Lower lobe of right lung (tissue), 2 donors: ENCODE data around the gene SLC22A16. TPM values are rescaled to one million over a fixed set of nuclear protein-coding genes. Genes with fewer than 3 reads are reported as not detected.

Source experiments
- ATAC-seq, 2 donors: fragments of 200-7000 bp; cut with Tn5 transposase; one replicate each; pipeline ENCODE4 v1.9.1; 2020 to 2022; ENCODE audit warnings: mild to moderate bottlenecking in 2 of 2, moderate library complexity in 2 of 2
- DNase-seq: peaks from one replicate; pipeline ENCODE4 v3.0.0-alpha.2; 2020
- H3K27ac ChIP-seq: fragments of 200-600 bp; one replicate; pipeline ENCODE4 v1.8.0; 2022
- H3K27me3 ChIP-seq: fragments of 200-600 bp; one replicate; pipeline ENCODE4 v1.8.0; 2022; ENCODE audit warnings: low read depth
- H3K36me3 ChIP-seq: fragments of 200-600 bp; one replicate; pipeline ENCODE4 v1.8.0; 2022; ENCODE audit warnings: mild to moderate bottlenecking
- H3K4me1 ChIP-seq: fragments of 200-600 bp; one replicate; pipeline ENCODE4 v1.8.0; 2022
- H3K4me3 ChIP-seq: fragments of 200-600 bp; one replicate; pipeline ENCODE4 v1.8.0; 2022; ENCODE audit warnings: mild to moderate bottlenecking
- H3K9me3 ChIP-seq: fragments of 200-600 bp; one replicate; pipeline ENCODE4 v1.8.0; 2022
- intact Hi-C: fragments of 100-400 bp; cut with DNase I; formaldehyde crosslinking; loops from one replicate; pipeline ENCODE4 v1.11.0; 2022
- total RNA-seq: library from RNA; stranded (reverse); fragmentation: NEBNext Ultra II Directional; extraction: Animal tissue kit (Norgen Biotek cat#: 25700); gene quantifications from one replicate; pipeline ENCODE4 v1.2.1, GENCODE V29; 2021
- TF ChIP-seq, protein P1 (sequence below): fragments of 200-600 bp; IDR thresholded peaks from one replicate; pipeline ENCODE4 v1.8.0; 2022; ENCODE audit warnings: antibody characterized with exemption, mild to moderate bottlenecking
- donor health status: DM: no; HTN: yes; CAD: no; lungs with severe emphysema.

SLC22A16 gene
- total RNA-seq, 1 donor from 2014 or later = 0.80 TPM

DNA sequence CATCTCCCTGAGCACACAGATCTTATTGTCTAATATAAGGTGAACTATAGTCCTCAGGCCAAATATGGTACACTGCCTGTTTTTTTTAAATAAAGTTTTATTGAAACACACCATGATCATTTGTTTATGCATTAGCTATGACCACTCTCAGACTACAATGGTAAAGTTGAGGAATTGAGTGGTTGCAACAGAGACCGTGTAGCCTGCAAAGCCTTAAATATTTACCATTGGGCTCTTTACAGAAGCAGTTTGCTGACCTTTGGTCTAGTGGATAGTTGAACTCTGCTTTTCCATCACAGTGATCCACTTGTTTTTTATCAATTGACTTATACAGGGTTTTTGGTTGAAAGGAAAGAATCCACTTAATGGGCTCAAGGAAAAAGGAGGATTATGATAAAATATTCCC is 91.0 kb downstream of the SLC22A16 start:
- no peaks in the 10 kb centered on the region for H3K9me3 ChIP-seq
- intact Hi-C loops = loop anchor here (10.0 kb wide), 1 partner anchor 681 kb away; no protein-coding TSS in a partner anchor
- H3K27me3 ChIP-seq = no peaks in the 10 kb centered on the region
- no peak overlapping the region for H3K4me3 ChIP-seq
- DNase-seq = no peak
- no peak overlapping the region for H3K27ac ChIP-seq
- peaks cover 5% of the 10 kb centered on the region for H3K4me1 ChIP-seq
- no peak for ATAC-seq
- TF ChIP-seq, protein P1, sequence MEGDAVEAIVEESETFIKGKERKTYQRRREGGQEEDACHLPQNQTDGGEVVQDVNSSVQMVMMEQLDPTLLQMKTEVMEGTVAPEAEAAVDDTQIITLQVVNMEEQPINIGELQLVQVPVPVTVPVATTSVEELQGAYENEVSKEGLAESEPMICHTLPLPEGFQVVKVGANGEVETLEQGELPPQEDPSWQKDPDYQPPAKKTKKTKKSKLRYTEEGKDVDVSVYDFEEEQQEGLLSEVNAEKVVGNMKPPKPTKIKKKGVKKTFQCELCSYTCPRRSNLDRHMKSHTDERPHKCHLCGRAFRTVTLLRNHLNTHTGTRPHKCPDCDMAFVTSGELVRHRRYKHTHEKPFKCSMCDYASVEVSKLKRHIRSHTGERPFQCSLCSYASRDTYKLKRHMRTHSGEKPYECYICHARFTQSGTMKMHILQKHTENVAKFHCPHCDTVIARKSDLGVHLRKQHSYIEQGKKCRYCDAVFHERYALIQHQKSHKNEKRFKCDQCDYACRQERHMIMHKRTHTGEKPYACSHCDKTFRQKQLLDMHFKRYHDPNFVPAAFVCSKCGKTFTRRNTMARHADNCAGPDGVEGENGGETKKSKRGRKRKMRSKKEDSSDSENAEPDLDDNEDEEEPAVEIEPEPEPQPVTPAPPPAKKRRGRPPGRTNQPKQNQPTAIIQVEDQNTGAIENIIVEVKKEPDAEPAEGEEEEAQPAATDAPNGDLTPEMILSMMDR = no peak
- no peaks in the 10 kb centered on the region for H3K36me3 ChIP-seq

DNA sequence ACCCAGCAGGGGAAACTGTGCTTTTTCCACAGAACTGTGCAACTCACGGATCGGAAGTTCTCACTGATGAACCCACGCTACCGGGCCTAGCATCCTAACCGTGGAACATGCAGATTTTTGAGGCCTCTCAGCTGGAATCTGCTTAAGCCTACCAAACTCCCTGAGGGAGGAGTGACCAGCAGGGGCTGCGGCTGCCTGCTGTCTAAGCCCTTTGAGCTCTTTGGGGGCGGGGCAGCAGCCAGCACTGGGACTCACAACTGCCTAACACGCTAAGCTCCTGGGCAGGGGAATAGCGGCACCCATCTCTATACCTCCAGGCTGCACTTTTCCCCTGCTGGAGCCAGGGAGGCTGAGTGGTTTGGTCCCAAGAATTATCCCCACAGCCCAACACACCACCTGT is 97.9 kb downstream of the SLC22A16 start:
- Histone ChIP-seq H3K36me3 (no peaks in the 10 kb centered on the region), H3K4me3 (no peak overlapping the region), H3K9me3 (no peaks in the 10 kb centered on the region), H3K27ac (no peak overlapping the region), H3K4me1 (no peaks in the 10 kb centered on the region), H3K27me3 (no peaks in the 10 kb centered on the region)
- ATAC-seq = no peak
- DNase-seq = no peak
- intact Hi-C loops = no loop called here
- TF ChIP-seq, protein P1 = no peak

Other genes with a start within 250 kb of the SLC22A16 start
- 2.8 TPM for gene METTL24, start 118.3 kb downstream of the SLC22A16 start, total RNA-seq
- gene DDO, start 61.0 kb downstream of the SLC22A16 start, total RNA-seq = 10.8 TPM